Thoracic aorta (tissue), 2 donors: Measurements from ENCODE around the gene COL16A1. TPM values are rescaled to one million over a fixed set of nuclear protein-coding genes. Genes with fewer than 3 reads are reported as not detected.

Source experiments
- ATAC-seq: fragments of 150-250 bp; one replicate; pipeline ENCODE4 v1.8.0; 2017; ENCODE audit warnings: low read depth; ENCODE audit not compliant: insufficient number of reproducible peaks, low FRiP score
- DNase-seq: peaks from one replicate; pipeline ENCODE4 v3.0.0-alpha.2; 2020; ENCODE audit warnings: low spot score
- H3K27ac ChIP-seq, 2 donors: fragments of 200-600 bp; sonication (generic); 1 replicate in 1 of 2; 2 replicates in 1 of 2; pipeline ENCODE4 v1.5.1; 2016; ENCODE audit warnings: mild to moderate bottlenecking in 2 of 2, moderate library complexity in 2 of 2
- H3K27me3 ChIP-seq: fragments of 200-600 bp; sonication (generic); replicated peaks from 2 replicates; pipeline ENCODE4 v1.6.0; 2016; ENCODE audit warnings: mild to moderate bottlenecking; ENCODE audit not compliant: insufficient read depth
- H3K36me3 ChIP-seq: fragments of 200-600 bp; sonication (generic); one replicate; pipeline ENCODE4 v1.5.1; 2016
- H3K4me1 ChIP-seq, 2 donors: fragments of 200-600 bp; sonication (generic); 1 replicate in 1 of 2; 2 replicates in 1 of 2; pipeline versions ENCODE4 v1.5.1 to v1.6.0; 2016; ENCODE audit warnings: low read depth in 2 of 2, mild to moderate bottlenecking in 1 of 2; ENCODE audit not compliant: control insufficient read depth in 1 of 2
- H3K4me3 ChIP-seq: fragments of 200-600 bp; sonication (generic); 2 replicates; pipeline ENCODE4 v1.5.1; 2016; ENCODE audit warnings: mild to moderate bottlenecking
- H3K9me3 ChIP-seq: fragments of 200-600 bp; sonication (generic); 2 replicates; pipeline ENCODE4 v1.5.1; 2016
- CTCF ChIP-seq: fragments of 200-600 bp; sonication (generic); IDR thresholded peaks from one replicate; pipeline ENCODE4 v1.5.1; 2019; ENCODE audit warnings: antibody characterized with exemption
- total RNA-seq, 2 donors: library from RNA; depleted of rRNA; stranded (reverse); fragments of >200 nt; gene quantifications; one replicate each; pipeline versions ENCODE4 v1.1.0 to v1.2.3, GENCODE V29; 2016

Gene COL16A1
- total RNA-seq, 2 donors from 2014 or later, result 183 to 323 TPM

GRCh38 chr1:31683997-31684396 lies 19.8 kb downstream of the COL16A1 start:
- H3K27me3 ChIP-seq, result no peaks in the 10 kb centered on the region
- no peaks in the 10 kb centered on the region for H3K9me3 ChIP-seq
- peaks cover 43% of the 10 kb centered on the region for H3K36me3 ChIP-seq
- H3K4me1 ChIP-seq, result peaks cover 3 to 33% of the 10 kb centered on the region in 2 donors
- peak; percentile 14 for TF ChIP-seq CTCF
- ATAC-seq (no peak), DNase-seq (no peak)
- H3K27ac ChIP-seq, result no peak overlapping the region
- no peak overlapping the region for H3K4me3 ChIP-seq

GRCh38 chr1:31681415-31681814 lies 22.4 kb downstream of the COL16A1 start:
- no peaks in the 10 kb centered on the region for H3K27me3 ChIP-seq
- peak overlapping the region; percentile 46 to 66 for H3K27ac ChIP-seq
- ATAC-seq (no peak), DNase-seq (no peak)
- H3K9me3 ChIP-seq, result no peaks in the 10 kb centered on the region
- no peak overlapping the region for H3K4me3 ChIP-seq
- TF ChIP-seq CTCF, result peak; percentile 20
- peaks cover 2 to 22% of the 10 kb centered on the region in 2 donors for H3K4me1 ChIP-seq
- H3K36me3 ChIP-seq, result peaks cover 37% of the 10 kb centered on the region

DNA sequence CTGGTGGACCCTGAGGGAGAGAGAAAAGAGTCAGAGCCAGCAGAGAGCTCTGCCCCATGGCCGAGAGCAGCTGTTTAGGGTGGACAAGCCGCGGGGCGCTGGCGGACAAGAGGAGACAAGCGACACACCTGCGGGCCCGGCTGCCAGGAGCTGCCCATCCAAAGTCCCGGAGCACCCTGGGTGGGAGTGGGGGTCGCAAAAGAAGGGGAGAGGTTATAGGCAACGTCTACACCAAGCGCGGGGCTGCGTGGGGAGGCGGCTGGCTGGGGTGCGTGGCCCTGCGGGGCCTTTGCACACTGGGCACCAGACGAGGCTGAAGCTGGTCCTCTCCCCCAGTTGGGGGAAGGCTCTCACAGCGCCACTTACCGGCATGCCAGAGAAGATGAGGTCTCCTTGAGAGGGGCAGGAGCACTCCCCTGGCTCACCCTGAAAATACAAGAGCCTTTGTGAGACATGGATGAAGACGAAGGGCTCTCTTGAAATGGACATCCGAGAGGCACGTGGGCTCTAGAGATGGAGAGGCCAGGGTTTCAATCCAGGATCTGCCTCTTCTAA lies 24.1 kb downstream of the COL16A1 start:
- Histone ChIP-seq H3K27ac (no peak overlapping the region), H3K36me3 (peaks cover 37% of the 10 kb centered on the region), H3K9me3 (no peaks in the 10 kb centered on the region), H3K4me3 (no peak overlapping the region), H3K27me3 (no peaks in the 10 kb centered on the region), H3K4me1 (peaks cover 0 to 22% of the 10 kb centered on the region in 2 donors)
- no peak for DNase-seq
- no peak for ATAC-seq
- no peak for TF ChIP-seq CTCF

DNA sequence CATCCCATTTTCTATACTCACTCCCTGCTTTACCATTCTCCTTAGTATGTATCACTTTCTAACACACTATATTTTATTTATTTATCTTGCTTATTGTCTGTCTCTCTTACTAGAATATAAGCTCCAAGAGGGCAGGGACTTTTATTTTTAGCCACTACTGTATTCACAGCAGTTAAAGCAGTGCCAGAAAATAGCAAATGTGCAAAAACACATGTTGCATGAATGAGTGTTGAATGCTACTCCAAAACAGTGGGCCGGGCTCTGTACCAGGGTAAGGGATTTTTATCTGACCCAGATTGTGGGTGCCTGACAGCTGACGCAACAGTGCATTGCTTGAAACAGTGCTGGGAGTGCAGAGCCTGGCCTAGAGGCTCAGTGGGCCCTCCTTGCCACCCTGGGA lies 24.7 kb downstream of the COL16A1 start:
- no peak for DNase-seq

GRCh38 chr1:31678681-31679080 lies 25.1 kb downstream of the COL16A1 start:
- no peak overlapping the region for H3K4me3 ChIP-seq
- H3K4me1 ChIP-seq, result peaks cover 0 to 26% of the 10 kb centered on the region in 2 donors
- H3K27me3 ChIP-seq, result no peaks in the 10 kb centered on the region
- H3K27ac ChIP-seq, result no peak overlapping the region
- no peak for DNase-seq
- no peak for TF ChIP-seq CTCF
- ATAC-seq, result no peak
- H3K9me3 ChIP-seq, result no peaks in the 10 kb centered on the region
- peaks cover 32% of the 10 kb centered on the region for H3K36me3 ChIP-seq

More for the DNA sequence above, 24.7 kb downstream of the COL16A1 start:
- no peaks in the 10 kb centered on the region for H3K27me3 ChIP-seq
- H3K4me3 ChIP-seq, result no peak overlapping the region
- H3K4me1 ChIP-seq, result peaks cover 0 to 26% of the 10 kb centered on the region in 2 donors
- ATAC-seq, result no peak
- no peak overlapping the region for H3K27ac ChIP-seq
- peaks cover 36% of the 10 kb centered on the region for H3K36me3 ChIP-seq
- H3K9me3 ChIP-seq, result no peaks in the 10 kb centered on the region
- no peak for TF ChIP-seq CTCF
